Panc1 (cell line): ENCODE results near the gene RASSF7. TPM values are rescaled to one million over a fixed set of nuclear protein-coding genes. Genes with fewer than 3 reads are reported as not detected.

Experiments
- ATAC-seq: fragments of 200-7000 bp; cut with Tn5 transposase; 2 replicates; pipeline ENCODE4 v1.9.1; 2020; ENCODE audit warnings: mild to moderate bottlenecking, moderate library complexity
- BruUV-seq: library from RNA; stranded (reverse); fragments of 400-500 nt; replicated peaks from 2 replicates; lab custom pipeline; 2021; lab: Mats Ljungman, UMichigan
- CTCF ChIA-PET: fragments of 300-600 bp; sonication (Branson Sonifier 250); formaldehyde crosslinking; loops from one replicate; lab custom pipeline; 2022; ENCODE audit warnings: antibody characterized with exemption; lab: Charles Lee
- POLR2A ChIA-PET: fragments of 300-600 bp; sonication (Branson Sonifier 250); formaldehyde crosslinking; loops from one replicate; lab custom pipeline; 2022; ENCODE audit warnings: antibody characterized with exemption; lab: Charles Lee
- DNase-seq: peaks from one replicate; pipeline ENCODE4 v3.0.0-alpha.2; 2010; ENCODE audit warnings: low read depth, low spot score
- H3K27ac ChIP-seq: 2 replicates; pipeline ENCODE4 v1.5.1; 2011; ENCODE audit warnings: mild to moderate bottlenecking, low read length, inconsistent platforms
- H3K27me3 ChIP-seq: fragments of 200-500 bp; sonication (Bioruptor generic); 2 replicates; pipeline ENCODE4 v1.6.0; 2014; ENCODE audit warnings: low read length, inconsistent platforms; ENCODE audit not compliant: control insufficient read depth, insufficient read depth
- H3K36me3 ChIP-seq: fragments of 200-500 bp; sonication (Bioruptor generic); 2 replicates; pipeline ENCODE4 v1.5.1; 2014; ENCODE audit warnings: inconsistent platforms, mild to moderate bottlenecking, low read length, moderate library complexity; ENCODE audit not compliant: control insufficient read depth, insufficient read depth
- H3K4me1 ChIP-seq: 2 replicates; pipeline ENCODE4 v1.5.1; 2011; ENCODE audit warnings: inconsistent platforms, mild to moderate bottlenecking, low read length, moderate library complexity; ENCODE audit not compliant: control insufficient read depth, insufficient read depth
- H3K4me3 ChIP-seq, 2 experiments: 2 replicates each; pipeline ENCODE4 v1.5.1; 2011 to 2012; ENCODE audit warnings: low read depth in 2 of 2, low read length in 2 of 2, mild to moderate bottlenecking in 2 of 2, inconsistent platforms in 1 of 2, moderate library complexity in 1 of 2
- H3K9me3 ChIP-seq: fragments of 200-500 bp; sonication (Bioruptor generic); 2 replicates; pipeline ENCODE4 v1.5.1; 2014; ENCODE audit warnings: low read depth, mild to moderate bottlenecking, inconsistent platforms, low read length, moderate library complexity; ENCODE audit not compliant: control insufficient read depth, insufficient read depth
- POLR2AphosphoS5 ChIP-seq: IDR thresholded peaks from 2 replicates; pipeline ENCODE4 v1.6.1; 2012; ENCODE audit warnings: mild to moderate bottlenecking, low read depth, low read length, moderate library complexity
- SIN3A ChIP-seq: IDR thresholded peaks from 2 replicates; pipeline ENCODE4 v1.6.1; 2012; ENCODE audit warnings: low read depth, mild to moderate bottlenecking, low read length, moderate library complexity, borderline replicate concordance; ENCODE audit not compliant: insufficient read depth
- TCF7L2 ChIP-seq: IDR thresholded peaks from 2 replicates; pipeline ENCODE4 v1.6.1; 2011; ENCODE audit warnings: mild to moderate bottlenecking, low read depth, low read length, inconsistent platforms
- in situ Hi-C: cut with HindIII; loops from 2 replicates; pipeline ENCODE4 v1.10.0; 2016; ENCODE audit warnings: low sequenced_read_pairs, low pct_unique_long_range_greater_than_20kb
- intact Hi-C: fragments of 100-400 bp; cut with micrococcal nuclease; formaldehyde crosslinking; loops from one replicate; pipeline ENCODE4 v1.10.0; 2022; ENCODE audit not compliant: unreplicated experiment
- total RNA-seq: library from RNA; stranded (reverse); gene quantifications from one replicate; pipeline ENCODE4 v1.2.1, GENCODE V29; 2021; ENCODE audit not compliant: unreplicated experiment
- TF ChIP-seq, protein P1 (sequence below), 2 experiments: IDR thresholded peaks; 2 replicates each; pipeline ENCODE4 v1.6.1; 2011 to 2012; ENCODE audit warnings: low read depth in 2 of 2, control low read depth in 1 of 2, low read length in 1 of 2, mild to moderate bottlenecking in 1 of 2, moderate library complexity in 1 of 2; ENCODE audit not compliant: insufficient read depth in 1 of 2
- TF ChIP-seq, protein P2 (sequence below): fragments of 450-650 bp; IDR thresholded peaks from 2 replicates; pipeline ENCODE4 v1.5.1; 2017; ENCODE audit warnings: mild to moderate bottlenecking

The RASSF7 gene
- total RNA-seq, 1 experiment from 2014 or later, result 81.8 TPM

DNA sequence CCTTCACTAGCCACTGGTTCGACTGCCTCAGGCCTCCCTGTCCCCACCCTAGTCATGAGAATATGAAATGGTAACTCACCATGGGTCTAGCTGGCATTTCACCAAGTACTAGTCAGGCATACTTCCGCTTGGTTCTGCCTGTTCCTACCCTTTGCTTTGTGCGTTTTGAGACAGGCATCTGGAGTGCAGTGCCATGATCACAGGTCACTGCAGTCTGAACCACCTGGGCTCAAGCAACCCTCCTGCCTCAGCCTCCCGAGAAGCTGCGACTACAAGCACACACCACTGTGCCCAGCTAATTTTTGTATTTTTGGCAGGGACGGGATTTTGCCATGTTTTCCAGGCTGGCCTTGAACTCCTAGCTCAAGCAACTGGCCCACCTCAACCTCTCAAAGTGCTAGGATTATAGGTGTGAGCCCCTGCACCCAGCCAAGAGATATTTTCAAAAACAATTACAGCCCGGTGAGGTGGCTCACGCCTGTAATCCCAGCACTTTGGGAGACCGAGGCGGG, 39.5 kb upstream of the RASSF7 start:
- Histone ChIP-seq H3K36me3 (no peaks in the 10 kb centered on the region), H3K9me3 (peaks cover 3% of the 10 kb centered on the region; the same call in 1 of the 2 replicates), H3K27me3 (no peaks in the 10 kb centered on the region), H3K27ac (no peak overlapping the region), H3K4me3 (no peak overlapping the region), H3K4me1 (peaks cover 6% of the 10 kb centered on the region; the same call in 1 of the 2 replicates)
- no TSS peak for BruUV-seq
- no peak for TF ChIP-seq SIN3A
- TF ChIP-seq, protein P1, sequence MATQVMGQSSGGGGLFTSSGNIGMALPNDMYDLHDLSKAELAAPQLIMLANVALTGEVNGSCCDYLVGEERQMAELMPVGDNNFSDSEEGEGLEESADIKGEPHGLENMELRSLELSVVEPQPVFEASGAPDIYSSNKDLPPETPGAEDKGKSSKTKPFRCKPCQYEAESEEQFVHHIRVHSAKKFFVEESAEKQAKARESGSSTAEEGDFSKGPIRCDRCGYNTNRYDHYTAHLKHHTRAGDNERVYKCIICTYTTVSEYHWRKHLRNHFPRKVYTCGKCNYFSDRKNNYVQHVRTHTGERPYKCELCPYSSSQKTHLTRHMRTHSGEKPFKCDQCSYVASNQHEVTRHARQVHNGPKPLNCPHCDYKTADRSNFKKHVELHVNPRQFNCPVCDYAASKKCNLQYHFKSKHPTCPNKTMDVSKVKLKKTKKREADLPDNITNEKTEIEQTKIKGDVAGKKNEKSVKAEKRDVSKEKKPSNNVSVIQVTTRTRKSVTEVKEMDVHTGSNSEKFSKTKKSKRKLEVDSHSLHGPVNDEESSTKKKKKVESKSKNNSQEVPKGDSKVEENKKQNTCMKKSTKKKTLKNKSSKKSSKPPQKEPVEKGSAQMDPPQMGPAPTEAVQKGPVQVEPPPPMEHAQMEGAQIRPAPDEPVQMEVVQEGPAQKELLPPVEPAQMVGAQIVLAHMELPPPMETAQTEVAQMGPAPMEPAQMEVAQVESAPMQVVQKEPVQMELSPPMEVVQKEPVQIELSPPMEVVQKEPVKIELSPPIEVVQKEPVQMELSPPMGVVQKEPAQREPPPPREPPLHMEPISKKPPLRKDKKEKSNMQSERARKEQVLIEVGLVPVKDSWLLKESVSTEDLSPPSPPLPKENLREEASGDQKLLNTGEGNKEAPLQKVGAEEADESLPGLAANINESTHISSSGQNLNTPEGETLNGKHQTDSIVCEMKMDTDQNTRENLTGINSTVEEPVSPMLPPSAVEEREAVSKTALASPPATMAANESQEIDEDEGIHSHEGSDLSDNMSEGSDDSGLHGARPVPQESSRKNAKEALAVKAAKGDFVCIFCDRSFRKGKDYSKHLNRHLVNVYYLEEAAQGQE (IDR thresholded peaks at IDR 0.05; ENCODE audit: insufficient read depth in 1 of 2, low read depth in 2 of 2, low read length in 1 of 2), result no peak
- no peak for TF ChIP-seq POLR2AphosphoS5
- no peak for TF ChIP-seq TCF7L2
- TF ChIP-seq, protein P2, sequence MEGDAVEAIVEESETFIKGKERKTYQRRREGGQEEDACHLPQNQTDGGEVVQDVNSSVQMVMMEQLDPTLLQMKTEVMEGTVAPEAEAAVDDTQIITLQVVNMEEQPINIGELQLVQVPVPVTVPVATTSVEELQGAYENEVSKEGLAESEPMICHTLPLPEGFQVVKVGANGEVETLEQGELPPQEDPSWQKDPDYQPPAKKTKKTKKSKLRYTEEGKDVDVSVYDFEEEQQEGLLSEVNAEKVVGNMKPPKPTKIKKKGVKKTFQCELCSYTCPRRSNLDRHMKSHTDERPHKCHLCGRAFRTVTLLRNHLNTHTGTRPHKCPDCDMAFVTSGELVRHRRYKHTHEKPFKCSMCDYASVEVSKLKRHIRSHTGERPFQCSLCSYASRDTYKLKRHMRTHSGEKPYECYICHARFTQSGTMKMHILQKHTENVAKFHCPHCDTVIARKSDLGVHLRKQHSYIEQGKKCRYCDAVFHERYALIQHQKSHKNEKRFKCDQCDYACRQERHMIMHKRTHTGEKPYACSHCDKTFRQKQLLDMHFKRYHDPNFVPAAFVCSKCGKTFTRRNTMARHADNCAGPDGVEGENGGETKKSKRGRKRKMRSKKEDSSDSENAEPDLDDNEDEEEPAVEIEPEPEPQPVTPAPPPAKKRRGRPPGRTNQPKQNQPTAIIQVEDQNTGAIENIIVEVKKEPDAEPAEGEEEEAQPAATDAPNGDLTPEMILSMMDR, result no peak
- intact Hi-C loops (no loop called here), in situ Hi-C loops (no loop called here)
- CTCF ChIA-PET, result no interaction called here
- ATAC-seq, result no peak
- POLR2A ChIA-PET, result interaction anchor here (1.7 kb wide), 1 partner anchor 12 kb away, joined by 8 read pairs; no protein-coding TSS in a partner anchor
- DNase-seq, result no peak

DNA sequence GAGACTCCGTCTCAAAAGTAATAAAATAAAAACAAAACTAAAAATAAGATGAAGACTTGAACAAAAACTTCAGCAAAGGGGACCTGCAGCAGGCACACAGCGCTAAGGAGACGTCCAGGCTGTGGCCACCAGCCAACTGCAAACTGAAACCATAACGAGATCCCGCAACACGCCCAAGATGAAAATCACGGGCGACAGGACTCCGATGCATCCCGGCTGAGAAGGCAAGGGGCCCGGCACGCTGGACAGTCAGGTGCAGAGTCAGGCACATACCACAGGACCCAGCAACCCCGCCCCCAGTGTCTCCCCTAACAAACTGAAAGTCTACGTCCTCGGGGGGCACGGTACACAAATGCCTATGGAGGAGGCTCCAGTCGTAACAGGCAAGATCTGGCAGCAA, 34.6 kb upstream of the RASSF7 start:
- ChIA-PET CTCF (no interaction called here), POLR2A (no interaction called here)
- H3K4me1 ChIP-seq, result no peaks in the 10 kb centered on the region; the same call in 1 of the 2 replicates
- H3K9me3 ChIP-seq, result no peaks in the 10 kb centered on the region
- no peak for TF ChIP-seq SIN3A
- TF ChIP-seq, protein P1 (IDR thresholded peaks at IDR 0.05; ENCODE audit: insufficient read depth in 1 of 2, low read depth in 2 of 2, low read length in 1 of 2), result no peak
- TF ChIP-seq POLR2AphosphoS5, result no peak
- no peak for TF ChIP-seq TCF7L2
- TF ChIP-seq, protein P2, result no peak
- intact Hi-C loops (no loop called here), in situ Hi-C loops (no loop called here)
- ATAC-seq (no peak), DNase-seq (no peak)
- no peak overlapping the region; a peak in 1 of 4 replicates for H3K4me3 ChIP-seq
- H3K27ac ChIP-seq, result no peak overlapping the region
- no peaks in the 10 kb centered on the region for H3K36me3 ChIP-seq
- H3K27me3 ChIP-seq, result no peaks in the 10 kb centered on the region
- no TSS peak for BruUV-seq
